GM12878 (cell line): ENCODE measurements around the gene GSG1L.

Experiments used
- CREM ChIP-seq: IDR thresholded peaks from 2 replicates; pipeline ENCODE4 v1.6.1; 2014; ENCODE audit warnings: antibody characterized with exemption, low read depth
- EGR1 ChIP-seq, 2 experiments: IDR thresholded peaks; 1 replicate in 1 of 2; 2 replicates in 1 of 2; pipeline ENCODE4 v1.6.1; 2011 to 2012; ENCODE audit warnings: low read depth in 2 of 2, low read length in 2 of 2, borderline replicate concordance in 1 of 2, mild to moderate bottlenecking in 1 of 2, moderate library complexity in 1 of 2
- HCFC1 ChIP-seq: fragments of 150-350 bp; IDR thresholded peaks from 2 replicates; pipeline ENCODE4 v1.6.1; 2014; ENCODE audit warnings: low read length
- SRF ChIP-seq, 2 experiments: IDR thresholded peaks; 2 replicates each; pipeline ENCODE4 v1.6.1; 2011; ENCODE audit warnings: low read depth in 2 of 2, low read length in 2 of 2, mild to moderate bottlenecking in 1 of 2, moderate library complexity in 1 of 2
- TAF1 ChIP-seq: IDR thresholded peaks from 2 replicates; pipeline ENCODE4 v1.6.1; 2011; ENCODE audit warnings: mild to moderate bottlenecking, low read depth, low read length, borderline replicate concordance
- TF ChIP-seq, protein P1 (sequence below), 3 experiments: IDR thresholded peaks in 2 of 3; conservative IDR thresholded peaks in 1 of 3; 2 replicates each; pipeline ENCODE4 v1.5.1; 2011; ENCODE audit warnings: low read depth in 3 of 3, low read length in 3 of 3, mild to moderate bottlenecking in 3 of 3, control low read depth in 2 of 3, moderate library complexity in 2 of 3, inconsistent platforms in 1 of 3, mixed read lengths in 1 of 3; ENCODE audit not compliant: control insufficient read depth in 2 of 3, insufficient read depth in 1 of 3; ENCODE audit errors: extremely low read depth in 1 of 3
- TF ChIP-seq, protein P2 (sequence below): IDR thresholded peaks from 2 replicates; pipeline ENCODE4 v1.6.1; 2012; ENCODE audit warnings: mild to moderate bottlenecking, low read depth, low read length

- TF ChIP-seq HCFC1 (no peak), TAF1 (no peak), EGR1 (IDR thresholded peaks at IDR 0.05; ENCODE audit: borderline replicate concordance in 1 of 2, low read depth in 2 of 2, low read length in 2 of 2) (no peak), SRF (IDR thresholded peaks at IDR 0.05; ENCODE audit: low read depth in 2 of 2, low read length in 2 of 2) (no peak), CREM (no peak)
- TF ChIP-seq, protein P1, sequence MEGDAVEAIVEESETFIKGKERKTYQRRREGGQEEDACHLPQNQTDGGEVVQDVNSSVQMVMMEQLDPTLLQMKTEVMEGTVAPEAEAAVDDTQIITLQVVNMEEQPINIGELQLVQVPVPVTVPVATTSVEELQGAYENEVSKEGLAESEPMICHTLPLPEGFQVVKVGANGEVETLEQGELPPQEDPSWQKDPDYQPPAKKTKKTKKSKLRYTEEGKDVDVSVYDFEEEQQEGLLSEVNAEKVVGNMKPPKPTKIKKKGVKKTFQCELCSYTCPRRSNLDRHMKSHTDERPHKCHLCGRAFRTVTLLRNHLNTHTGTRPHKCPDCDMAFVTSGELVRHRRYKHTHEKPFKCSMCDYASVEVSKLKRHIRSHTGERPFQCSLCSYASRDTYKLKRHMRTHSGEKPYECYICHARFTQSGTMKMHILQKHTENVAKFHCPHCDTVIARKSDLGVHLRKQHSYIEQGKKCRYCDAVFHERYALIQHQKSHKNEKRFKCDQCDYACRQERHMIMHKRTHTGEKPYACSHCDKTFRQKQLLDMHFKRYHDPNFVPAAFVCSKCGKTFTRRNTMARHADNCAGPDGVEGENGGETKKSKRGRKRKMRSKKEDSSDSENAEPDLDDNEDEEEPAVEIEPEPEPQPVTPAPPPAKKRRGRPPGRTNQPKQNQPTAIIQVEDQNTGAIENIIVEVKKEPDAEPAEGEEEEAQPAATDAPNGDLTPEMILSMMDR (IDR thresholded peaks at IDR 0.05 in 2 of 3, conservative IDR thresholded peaks at IDR 0.05 in 1 of 3; ENCODE audit: control insufficient read depth in 2 of 3, extremely low read depth in 1 of 3, insufficient read depth in 1 of 3, low read depth in 3 of 3, low read length in 3 of 3), result no peak
- TF ChIP-seq, protein P2, sequence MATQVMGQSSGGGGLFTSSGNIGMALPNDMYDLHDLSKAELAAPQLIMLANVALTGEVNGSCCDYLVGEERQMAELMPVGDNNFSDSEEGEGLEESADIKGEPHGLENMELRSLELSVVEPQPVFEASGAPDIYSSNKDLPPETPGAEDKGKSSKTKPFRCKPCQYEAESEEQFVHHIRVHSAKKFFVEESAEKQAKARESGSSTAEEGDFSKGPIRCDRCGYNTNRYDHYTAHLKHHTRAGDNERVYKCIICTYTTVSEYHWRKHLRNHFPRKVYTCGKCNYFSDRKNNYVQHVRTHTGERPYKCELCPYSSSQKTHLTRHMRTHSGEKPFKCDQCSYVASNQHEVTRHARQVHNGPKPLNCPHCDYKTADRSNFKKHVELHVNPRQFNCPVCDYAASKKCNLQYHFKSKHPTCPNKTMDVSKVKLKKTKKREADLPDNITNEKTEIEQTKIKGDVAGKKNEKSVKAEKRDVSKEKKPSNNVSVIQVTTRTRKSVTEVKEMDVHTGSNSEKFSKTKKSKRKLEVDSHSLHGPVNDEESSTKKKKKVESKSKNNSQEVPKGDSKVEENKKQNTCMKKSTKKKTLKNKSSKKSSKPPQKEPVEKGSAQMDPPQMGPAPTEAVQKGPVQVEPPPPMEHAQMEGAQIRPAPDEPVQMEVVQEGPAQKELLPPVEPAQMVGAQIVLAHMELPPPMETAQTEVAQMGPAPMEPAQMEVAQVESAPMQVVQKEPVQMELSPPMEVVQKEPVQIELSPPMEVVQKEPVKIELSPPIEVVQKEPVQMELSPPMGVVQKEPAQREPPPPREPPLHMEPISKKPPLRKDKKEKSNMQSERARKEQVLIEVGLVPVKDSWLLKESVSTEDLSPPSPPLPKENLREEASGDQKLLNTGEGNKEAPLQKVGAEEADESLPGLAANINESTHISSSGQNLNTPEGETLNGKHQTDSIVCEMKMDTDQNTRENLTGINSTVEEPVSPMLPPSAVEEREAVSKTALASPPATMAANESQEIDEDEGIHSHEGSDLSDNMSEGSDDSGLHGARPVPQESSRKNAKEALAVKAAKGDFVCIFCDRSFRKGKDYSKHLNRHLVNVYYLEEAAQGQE, result no peak
Observed at GRCh38 chr16:27929818-27930217, 133.7 kb downstream of the GSG1L start.
